GM12891 (cell line): ENCODE results near the gene UNC5C.

Experiments used
- POLR2A ChIP-seq: IDR thresholded peaks from 2 replicates; pipeline ENCODE4 v1.6.1; 2011; ENCODE audit warnings: low read depth, low read length, control low read depth
- POLR2AphosphoS5 ChIP-seq: IDR thresholded peaks from 2 replicates; pipeline ENCODE4 v1.6.1; 2011; ENCODE audit warnings: low read depth, low read length, control low read depth
- POU2F2 ChIP-seq: IDR thresholded peaks from 2 replicates; pipeline ENCODE4 v1.6.1; 2011; ENCODE audit warnings: low read depth, mild to moderate bottlenecking, control low read depth, low read length, moderate library complexity
- SPI1 ChIP-seq: IDR thresholded peaks from 2 replicates; pipeline ENCODE4 v1.6.1; 2011; ENCODE audit warnings: low read depth, low read length, control low read depth
- TAF1 ChIP-seq: IDR thresholded peaks from 2 replicates; pipeline ENCODE4 v1.6.1; 2011; ENCODE audit warnings: low read depth, low read length, control low read depth

DNA sequence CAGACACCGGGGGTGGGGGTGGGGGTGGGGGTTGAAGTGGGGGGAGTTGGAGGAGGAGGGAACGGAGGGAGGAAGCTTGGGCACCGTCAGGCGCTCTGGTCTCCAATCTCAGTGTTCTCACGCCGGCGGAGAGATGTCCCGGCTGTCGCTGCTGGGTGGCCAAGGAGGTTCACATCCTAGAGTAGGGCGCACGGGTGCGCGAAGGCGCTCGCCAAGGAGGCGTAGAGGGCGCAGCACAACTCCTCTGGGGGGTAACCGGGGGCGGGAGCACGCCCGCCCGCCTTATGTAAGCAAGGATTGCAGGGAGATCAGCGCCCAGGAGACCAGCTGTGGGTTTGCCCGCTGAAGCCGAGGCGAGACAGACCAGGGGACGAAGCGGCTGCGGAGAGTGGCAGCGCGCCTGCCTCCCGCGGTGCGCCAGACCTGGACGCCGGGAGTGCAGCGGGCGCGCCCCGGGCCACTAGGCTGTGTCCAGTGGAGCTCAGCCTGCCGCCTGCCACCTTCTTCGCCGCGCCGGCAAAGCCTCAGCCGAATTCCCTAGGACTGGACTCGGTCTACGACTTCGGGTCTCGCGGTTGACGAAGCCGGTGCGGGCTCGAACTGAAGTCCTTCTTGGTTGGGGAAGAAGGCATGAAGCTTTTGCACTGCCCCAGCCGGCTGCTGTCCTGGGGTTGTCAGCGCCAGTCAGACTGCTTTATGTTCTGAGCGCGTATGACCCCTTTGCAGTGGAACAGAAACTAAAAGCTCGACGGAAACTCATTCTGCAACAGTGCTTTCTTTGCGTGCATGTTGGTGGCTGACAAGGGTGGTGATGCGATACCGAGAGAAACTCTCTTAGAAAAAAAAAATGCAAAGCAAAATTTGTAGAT lies 707 bp upstream of the UNC5C start:
- no peak for TF ChIP-seq POLR2A
- TF ChIP-seq TAF1 = no peak
- no peak for TF ChIP-seq POLR2AphosphoS5
- no peak for TF ChIP-seq SPI1
- no peak for TF ChIP-seq POU2F2
